Type B pancreatic cell (in vitro differentiated cells): ENCODE data around the gene GNB1L. TPM values are rescaled to one million over a fixed set of nuclear protein-coding genes. Genes with fewer than 3 reads are reported as not detected.

Experiments used
- DNase-seq: peaks from one replicate; pipeline ENCODE4 v3.0.0; 2021; ENCODE audit warnings: mixed read lengths; ENCODE audit not compliant: unreplicated experiment; ENCODE audit errors: extremely low spot score
- H3K27ac Mint-ChIP-seq: 2 replicates; pipeline ENCODE4 v1.8.0; 2021; ENCODE audit warnings: mild to moderate bottlenecking, mixed read lengths
- H3K27me3 Mint-ChIP-seq: 2 replicates; pipeline ENCODE4 v1.8.0; 2021; ENCODE audit warnings: mixed read lengths
- H3K36me3 Mint-ChIP-seq: 2 replicates; pipeline ENCODE4 v1.8.0; 2021; ENCODE audit warnings: mixed read lengths
- H3K4me1 Mint-ChIP-seq: one replicate; pipeline ENCODE4 v1.8.0; 2021; ENCODE audit warnings: mixed read lengths; ENCODE audit not compliant: unreplicated experiment
- H3K4me3 Mint-ChIP-seq: 2 replicates; pipeline ENCODE4 v1.8.0; 2021; ENCODE audit warnings: mild to moderate bottlenecking, mixed read lengths
- H3K9me3 Mint-ChIP-seq: 2 replicates; pipeline ENCODE4 v1.8.0; 2021; ENCODE audit warnings: mixed read lengths
- CTCF ChIP-seq: fragments of 200-600 bp; sonication (generic); conservative IDR thresholded peaks from 2 replicates; pipeline ENCODE4 v1.5.0; 2021; ENCODE audit warnings: antibody characterized with exemption, mild to moderate bottlenecking
- total RNA-seq: library from RNA; stranded (reverse); gene quantifications from 2 replicates; pipeline ENCODE4 v1.2.1, GENCODE V29; 2021; ENCODE audit warnings: low replicate concordance

Gene GNB1L
- total RNA-seq, 1 donor from 2014 or later = 7.7 TPM

- peaks cover 6% of the 10 kb centered on the region for H3K4me1 Mint-ChIP-seq
- peaks cover 8% of the 10 kb centered on the region for H3K36me3 Mint-ChIP-seq
- no peak for TF ChIP-seq CTCF
- no peak for DNase-seq
- H3K9me3 Mint-ChIP-seq = no peaks in the 10 kb centered on the region
- H3K4me3 Mint-ChIP-seq = no peak overlapping the region
- no peaks in the 10 kb centered on the region for H3K27me3 Mint-ChIP-seq
- H3K27ac Mint-ChIP-seq = no peak overlapping the region
These were observed 27.2 kb downstream of the GNB1L start for GRCh38 chr22:19827341-19828034.

GRCh38 chr22:19826619-19826950 lies 28.1 kb downstream of the GNB1L start:
- no peak for TF ChIP-seq CTCF
- Mint-ChIP-seq H3K27me3 (no peaks in the 10 kb centered on the region), H3K9me3 (no peaks in the 10 kb centered on the region), H3K4me3 (no peak overlapping the region), H3K27ac (no peak overlapping the region), H3K4me1 (peaks cover 6% of the 10 kb centered on the region), H3K36me3 (peaks cover 8% of the 10 kb centered on the region)
- DNase-seq = no peak

- peaks cover 8% of the 10 kb centered on the region for H3K36me3 Mint-ChIP-seq
- no peak for TF ChIP-seq CTCF
- no peaks in the 10 kb centered on the region for H3K27me3 Mint-ChIP-seq
- H3K9me3 Mint-ChIP-seq = no peaks in the 10 kb centered on the region
- no peak overlapping the region for H3K4me3 Mint-ChIP-seq
- H3K27ac Mint-ChIP-seq = no peak overlapping the region
- H3K4me1 Mint-ChIP-seq = peaks cover 6% of the 10 kb centered on the region
- DNase-seq = no peak
These were observed 28.6 kb downstream of the GNB1L start for GRCh38 chr22:19825904-19826618.

- TF ChIP-seq CTCF = no peak
- DNase-seq = peak; percentile 48
- peaks cover 6% of the 10 kb centered on the region for H3K4me1 Mint-ChIP-seq
- H3K27me3 Mint-ChIP-seq = no peaks in the 10 kb centered on the region
- no peaks in the 10 kb centered on the region for H3K9me3 Mint-ChIP-seq
- H3K27ac Mint-ChIP-seq = no peak overlapping the region
- no peak overlapping the region for H3K4me3 Mint-ChIP-seq
- H3K36me3 Mint-ChIP-seq = peaks cover 8% of the 10 kb centered on the region
These were observed 29.7 kb downstream of the GNB1L start for GRCh38 chr22:19824926-19825339.

- TF ChIP-seq CTCF = no peak
- Mint-ChIP-seq H3K36me3 (peaks cover 8% of the 10 kb centered on the region), H3K27ac (peak overlapping the region; percentile 28), H3K4me1 (peaks cover 6% of the 10 kb centered on the region), H3K27me3 (no peaks in the 10 kb centered on the region), H3K9me3 (no peaks in the 10 kb centered on the region), H3K4me3 (no peak overlapping the region)
- DNase-seq = peak; percentile 68
These were observed 30.3 kb downstream of the GNB1L start for GRCh38 chr22:19824212-19824925.
